ENCODE results near the gene STUB1. TPM values are rescaled to one million over a fixed set of nuclear protein-coding genes. Genes with fewer than 3 reads are reported as not detected.

STUB1 gene
- total and polyA plus RNA-seq, 10 of the 15 experiments (the other 5 are each of a cell fraction or from before 2014, with no cell fraction given), result 4.2 to 136 (median 67.1) TPM

DNA sequence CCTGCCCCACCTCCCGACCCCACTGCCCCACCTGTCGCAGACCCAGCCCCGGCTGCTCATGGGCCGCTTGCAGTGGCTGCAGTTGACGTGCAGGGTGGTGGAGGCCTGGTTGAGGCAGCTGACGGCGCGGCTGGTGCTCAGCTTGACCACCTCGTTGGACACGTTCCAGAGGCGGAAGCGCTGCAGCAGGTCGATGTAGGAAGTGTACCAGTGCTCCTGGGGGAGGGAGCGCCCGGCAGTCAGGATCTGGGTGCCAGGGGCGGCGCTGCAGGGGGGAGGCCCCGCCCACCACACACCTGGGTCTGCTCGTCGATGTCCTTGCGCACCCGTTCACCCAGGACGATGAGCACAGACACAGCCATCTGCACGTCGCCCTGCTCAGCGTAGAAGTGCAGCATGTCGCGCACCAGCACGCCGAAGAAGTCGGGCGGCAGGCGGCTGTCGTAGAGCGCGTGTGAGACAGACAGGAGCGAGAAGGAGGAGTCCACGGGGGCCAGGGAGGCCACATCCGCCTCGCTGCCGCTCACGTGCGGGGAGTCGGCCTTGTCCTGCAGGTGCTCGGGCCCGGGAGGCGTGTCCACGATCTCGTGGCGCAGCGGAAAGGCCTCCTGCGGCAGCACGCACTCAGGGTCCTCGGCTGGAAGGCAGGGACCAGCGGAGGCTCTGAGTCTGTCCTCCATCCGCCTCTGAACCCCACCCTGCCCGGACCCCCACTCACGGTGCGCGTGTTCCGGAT lies 4.9 kb downstream of the STUB1 start:
- no peak overlapping the region; the same call in 1 of the 2 replicates for H3K4me2 ChIP-seq (ENCODE audit: control insufficient read depth, insufficient read depth)
- POLR2A ChIA-PET, result no interaction called here
- H3K79me2 ChIP-seq (ENCODE audit: control insufficient read depth, insufficient read depth, low read length), result peaks cover 34% of the 10 kb centered on the region
- H3K4me1 ChIP-seq (ENCODE audit: control insufficient read depth, insufficient read depth, low read length), result peaks cover 20% of the 10 kb centered on the region
- intact Hi-C loops (cut with micrococcal nuclease; ENCODE audit: unreplicated experiment) (loop anchor here (2.0 to 5.0 kb wide), 3 partner anchors 36 to 158 kb away; partner anchors contain the start of genes ANTKMT, CAPN15 and METTL26), in situ Hi-C loops (cut with MboI) (no loop called here)
- no peak overlapping the region for H3K9ac ChIP-seq (ENCODE audit: control insufficient read depth, insufficient read depth, low read length)
- CTCF ChIA-PET, result no interaction called here
- SMC1A ChIA-PET (ENCODE audit: uncharacterized antibody, unreplicated experiment), result no interaction called here
- no peak overlapping the region for H2AFZ ChIP-seq (ENCODE audit: control insufficient read depth, low read depth, low read length)
- no peak for DNase-seq (ENCODE audit: low read depth, low spot score)
- WGBS (ENCODE audit: insufficient coverage, insufficient replicate concordance, low lambda C conversion rate, missing lambda C conversion rate), result 97% methylated on average over 49 of the region's 61 CpGs
- H3K36me3 ChIP-seq (ENCODE audit: control insufficient read depth in 2 of 2, insufficient read depth in 2 of 2, low read length in 1 of 2), result peaks cover 6 to 14% of the 10 kb centered on the region in 2 experiments; a peak in 2 of 4 replicates
- no TSS peak for BruUV-seq (replicated peaks)
- no peak overlapping the region for H3K27ac ChIP-seq (ENCODE audit: control insufficient read depth, insufficient read depth)
- no peak for FAIRE-seq
- H3K9me3 ChIP-seq (replicated peaks; ENCODE audit: control insufficient read depth, insufficient read depth, low read length), result no peaks in the 10 kb centered on the region
- no peaks in the 10 kb centered on the region for H3K27me3 ChIP-seq (replicated peaks in 1 of 2; ENCODE audit: control insufficient read depth in 2 of 2, insufficient read depth in 2 of 2, low read length in 1 of 2)
- RAD21 ChIA-PET (ENCODE audit: unreplicated experiment), result no interaction called here
- ATAC-seq, result no peak
- TF ChIP-seq, protein P1, sequence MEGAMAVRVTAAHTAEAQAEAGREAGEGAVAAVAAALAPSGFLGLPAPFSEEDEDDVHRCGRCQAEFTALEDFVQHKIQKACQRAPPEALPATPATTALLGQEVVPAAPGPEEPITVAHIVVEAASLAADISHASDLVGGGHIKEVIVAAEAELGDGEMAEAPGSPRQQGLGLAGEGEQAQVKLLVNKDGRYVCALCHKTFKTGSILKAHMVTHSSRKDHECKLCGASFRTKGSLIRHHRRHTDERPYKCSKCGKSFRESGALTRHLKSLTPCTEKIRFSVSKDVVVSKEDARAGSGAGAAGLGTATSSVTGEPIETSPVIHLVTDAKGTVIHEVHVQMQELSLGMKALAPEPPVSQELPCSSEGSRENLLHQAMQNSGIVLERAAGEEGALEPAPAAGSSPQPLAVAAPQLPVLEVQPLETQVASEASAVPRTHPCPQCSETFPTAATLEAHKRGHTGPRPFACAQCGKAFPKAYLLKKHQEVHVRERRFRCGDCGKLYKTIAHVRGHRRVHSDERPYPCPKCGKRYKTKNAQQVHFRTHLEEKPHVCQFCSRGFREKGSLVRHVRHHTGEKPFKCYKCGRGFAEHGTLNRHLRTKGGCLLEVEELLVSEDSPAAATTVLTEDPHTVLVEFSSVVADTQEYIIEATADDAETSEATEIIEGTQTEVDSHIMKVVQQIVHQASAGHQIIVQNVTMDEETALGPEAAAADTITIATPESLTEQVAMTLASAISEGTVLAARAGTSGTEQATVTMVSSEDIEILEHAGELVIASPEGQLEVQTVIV (IDR thresholded peaks at IDR 0.05; ENCODE audit: borderline replicate concordance, partially characterized antibody), result no peak
- TF ChIP-seq POLR2A (IDR thresholded peaks at IDR 0.05; ENCODE audit: low read depth, low read length), result peak; percentile 58
- H3K4me3 ChIP-seq, result no peak overlapping the region
- H4K20me1 ChIP-seq (ENCODE audit: control insufficient read depth, insufficient read depth), result peaks cover 6% of the 10 kb centered on the region; the same call in 1 of the 2 replicates

GRCh38 chr16:685967-686366 lies 5.8 kb downstream of the STUB1 start:
- ChIA-PET SMC1A (ENCODE audit: uncharacterized antibody, unreplicated experiment) (no interaction called here), POLR2A (no interaction called here), RAD21 (ENCODE audit: unreplicated experiment) (no interaction called here), CTCF (no interaction called here)
- Histone ChIP-seq H3K27ac (ENCODE audit: control insufficient read depth, insufficient read depth) (no peak overlapping the region), H2AFZ (ENCODE audit: control insufficient read depth, low read depth, low read length) (no peak overlapping the region), H3K4me1 (ENCODE audit: control insufficient read depth, insufficient read depth, low read length) (peaks cover 20% of the 10 kb centered on the region), H3K27me3 (replicated peaks in 1 of 2; ENCODE audit: control insufficient read depth in 2 of 2, insufficient read depth in 2 of 2, low read length in 1 of 2) (no peaks in the 10 kb centered on the region), H4K20me1 (ENCODE audit: control insufficient read depth, insufficient read depth) (peaks cover 6% of the 10 kb centered on the region; the same call in 1 of the 2 replicates), H3K9ac (ENCODE audit: control insufficient read depth, insufficient read depth, low read length) (no peak overlapping the region), H3K9me3 (replicated peaks; ENCODE audit: control insufficient read depth, insufficient read depth, low read length) (no peaks in the 10 kb centered on the region), H3K36me3 (ENCODE audit: control insufficient read depth in 2 of 2, insufficient read depth in 2 of 2, low read length in 1 of 2) (peaks cover 6 to 14% of the 10 kb centered on the region in 2 experiments; a peak in 2 of 4 replicates), H3K4me2 (ENCODE audit: control insufficient read depth, insufficient read depth) (no peak overlapping the region), H3K4me3 (no peak overlapping the region), H3K79me2 (ENCODE audit: control insufficient read depth, insufficient read depth, low read length) (peaks cover 28% of the 10 kb centered on the region)
- intact Hi-C loops (cut with micrococcal nuclease; ENCODE audit: unreplicated experiment), result loop anchor here (2.0 kb wide), 2 partner anchors 35 to 159 kb away; partner anchors contain the start of genes ANTKMT and CAPN15
- FAIRE-seq, result no peak
- DNase-seq (ENCODE audit: low read depth, low spot score), result no peak
- no TSS peak for BruUV-seq (replicated peaks)
- no peak for ATAC-seq
- in situ Hi-C loops (cut with MboI), result no loop called here
- WGBS (ENCODE audit: insufficient coverage, insufficient replicate concordance, low lambda C conversion rate, missing lambda C conversion rate), result 81% methylated on average over 10 of the region's 10 CpGs
- TF ChIP-seq, protein P2, sequence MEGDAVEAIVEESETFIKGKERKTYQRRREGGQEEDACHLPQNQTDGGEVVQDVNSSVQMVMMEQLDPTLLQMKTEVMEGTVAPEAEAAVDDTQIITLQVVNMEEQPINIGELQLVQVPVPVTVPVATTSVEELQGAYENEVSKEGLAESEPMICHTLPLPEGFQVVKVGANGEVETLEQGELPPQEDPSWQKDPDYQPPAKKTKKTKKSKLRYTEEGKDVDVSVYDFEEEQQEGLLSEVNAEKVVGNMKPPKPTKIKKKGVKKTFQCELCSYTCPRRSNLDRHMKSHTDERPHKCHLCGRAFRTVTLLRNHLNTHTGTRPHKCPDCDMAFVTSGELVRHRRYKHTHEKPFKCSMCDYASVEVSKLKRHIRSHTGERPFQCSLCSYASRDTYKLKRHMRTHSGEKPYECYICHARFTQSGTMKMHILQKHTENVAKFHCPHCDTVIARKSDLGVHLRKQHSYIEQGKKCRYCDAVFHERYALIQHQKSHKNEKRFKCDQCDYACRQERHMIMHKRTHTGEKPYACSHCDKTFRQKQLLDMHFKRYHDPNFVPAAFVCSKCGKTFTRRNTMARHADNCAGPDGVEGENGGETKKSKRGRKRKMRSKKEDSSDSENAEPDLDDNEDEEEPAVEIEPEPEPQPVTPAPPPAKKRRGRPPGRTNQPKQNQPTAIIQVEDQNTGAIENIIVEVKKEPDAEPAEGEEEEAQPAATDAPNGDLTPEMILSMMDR (IDR thresholded peaks at IDR 0.05 in 2 of 3, conservative IDR thresholded peaks at IDR 0.05 in 1 of 3; ENCODE audit: control insufficient read depth in 2 of 3, extremely low read depth in 1 of 3, insufficient read depth in 1 of 3, low read depth in 3 of 3, low read length in 3 of 3), result peak; percentile 10 to 43 (median 25); a peak in 2 of 6 replicates
- TF ChIP-seq EGR1 (IDR thresholded peaks at IDR 0.05; ENCODE audit: borderline replicate concordance in 1 of 2, low read depth in 2 of 2, low read length in 2 of 2) (no peak), WRNIP1 (IDR thresholded peaks at IDR 0.05; ENCODE audit: borderline replicate concordance, low read depth, low read length) (no peak), POLR2AphosphoS2 (IDR thresholded peaks at IDR 0.05; ENCODE audit: low read depth, low read length) (no peak), SMARCA5 (IDR thresholded peaks at IDR 0.05) (no peak), GATAD2B (conservative IDR thresholded peaks at IDR 0.05; ENCODE audit: low read depth) (no peak)
